Effector memory CD8-positive, alpha-beta T cell (primary cell): ENCODE measurements around the gene NOL4.
"Not testable (repeated sequence)": the region's sequence is repeated elsewhere in the genome, so short reads cannot be mapped to it uniquely, and the experiment has no call there.

Experiments used
- ATAC-seq: fragments of 150-1000 bp; cut with Tn5 transposase; replicated peaks from 2 replicates; pipeline ENCODE4 v1.10.0; 2021; ENCODE audit warnings: mild to moderate bottlenecking, moderate library complexity
- DNase-seq, 3 experiments: peaks; one replicate each; pipeline ENCODE4 v3.0.0; 2021
- H3K27ac Mint-ChIP-seq, 2 donors: one replicate each; pipeline ENCODE4 v1.8.0; 2022; ENCODE audit warnings: mild to moderate bottlenecking in 2 of 2, mixed read lengths in 2 of 2, moderate library complexity in 2 of 2
- H3K27me3 Mint-ChIP-seq, 2 donors: one replicate each; pipeline ENCODE4 v1.8.0; 2022; ENCODE audit warnings: mixed read lengths in 2 of 2
- H3K36me3 Mint-ChIP-seq: one replicate; pipeline ENCODE4 v1.8.0; 2022; ENCODE audit warnings: mild to moderate bottlenecking, moderate library complexity, mixed read lengths; ENCODE audit not compliant: insufficient read depth
- H3K4me1 Mint-ChIP-seq, 2 donors: one replicate each; pipeline ENCODE4 v1.8.0; 2022; ENCODE audit warnings: low read depth in 2 of 2, mixed read lengths in 2 of 2
- H3K4me3 Mint-ChIP-seq, 2 donors: one replicate each; pipeline ENCODE4 v1.8.0; 2022; ENCODE audit warnings: mild to moderate bottlenecking in 2 of 2, mixed read lengths in 2 of 2, moderate library complexity in 2 of 2
- H3K9me3 Mint-ChIP-seq, 2 donors: one replicate each; pipeline ENCODE4 v1.8.0; 2022; ENCODE audit warnings: mixed read lengths in 2 of 2
- total RNA-seq, 9 experiments: gene quantifications; one replicate each; lab custom pipeline; 2026; lab: John Stamatoyannopoulos, UW

NOL4 gene, protein sequence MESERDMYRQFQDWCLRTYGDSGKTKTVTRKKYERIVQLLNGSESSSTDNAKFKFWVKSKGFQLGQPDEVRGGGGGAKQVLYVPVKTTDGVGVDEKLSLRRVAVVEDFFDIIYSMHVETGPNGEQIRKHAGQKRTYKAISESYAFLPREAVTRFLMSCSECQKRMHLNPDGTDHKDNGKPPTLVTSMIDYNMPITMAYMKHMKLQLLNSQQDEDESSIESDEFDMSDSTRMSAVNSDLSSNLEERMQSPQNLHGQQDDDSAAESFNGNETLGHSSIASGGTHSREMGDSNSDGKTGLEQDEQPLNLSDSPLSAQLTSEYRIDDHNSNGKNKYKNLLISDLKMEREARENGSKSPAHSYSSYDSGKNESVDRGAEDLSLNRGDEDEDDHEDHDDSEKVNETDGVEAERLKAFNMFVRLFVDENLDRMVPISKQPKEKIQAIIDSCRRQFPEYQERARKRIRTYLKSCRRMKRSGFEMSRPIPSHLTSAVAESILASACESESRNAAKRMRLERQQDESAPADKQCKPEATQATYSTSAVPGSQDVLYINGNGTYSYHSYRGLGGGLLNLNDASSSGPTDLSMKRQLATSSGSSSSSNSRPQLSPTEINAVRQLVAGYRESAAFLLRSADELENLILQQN
- total RNA-seq, result 0 to 0.18 (median 0) reads per million in 9 experiments

DNA sequence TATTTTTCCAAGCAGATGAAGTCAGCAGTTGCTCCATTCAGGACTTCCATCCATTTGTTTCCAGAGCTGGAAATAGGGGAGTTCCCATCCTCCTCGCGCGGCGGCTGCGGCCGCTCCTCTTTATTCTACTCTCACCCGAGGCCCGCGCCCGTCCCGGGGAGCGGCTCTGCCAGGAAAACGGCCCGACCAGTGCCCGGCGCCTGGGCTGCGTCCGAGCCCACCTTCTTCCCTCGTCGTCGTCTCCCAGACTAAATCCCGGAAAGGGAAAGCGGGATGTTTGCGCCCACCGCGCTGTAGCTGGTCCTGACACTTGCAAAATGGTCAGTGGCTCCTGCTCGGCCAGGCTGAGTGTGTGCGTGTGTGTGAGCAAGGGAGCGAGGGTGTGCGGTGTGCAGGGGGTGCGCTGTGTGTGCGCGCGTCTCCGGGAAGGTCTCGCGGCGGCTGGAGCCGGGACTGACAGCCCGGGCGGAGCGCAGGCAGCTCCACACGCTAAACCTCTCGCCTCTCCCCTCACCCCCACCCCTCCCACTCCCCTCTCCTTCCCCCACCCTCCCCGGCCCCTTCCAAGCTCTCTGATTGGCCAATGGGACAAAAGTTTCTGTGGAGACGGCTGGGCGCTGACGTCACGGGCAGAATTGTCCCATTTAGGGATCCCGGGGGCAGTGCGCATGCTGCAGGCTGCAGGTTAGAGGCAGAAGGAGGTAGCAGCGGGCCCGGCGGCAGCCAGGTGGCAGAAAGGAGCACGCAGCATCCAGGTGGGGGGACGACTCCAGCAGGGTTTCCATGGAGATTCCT is at the start of gene NOL4:
NOL4 (minus strand) TSS at position 491 of the 795 bp plus-strand sequence. CDS start 1,660 bp downstream, outside the sequence.
- Mint-ChIP-seq H3K9me3 (peaks cover 0 to 7% of the 10 kb centered on the region in 2 donors), H3K36me3 (no peaks in the 10 kb centered on the region), H3K4me1 (no peaks in the 10 kb centered on the region), H3K4me3 (no peak within 1 kb of the TSS), H3K27me3 (peaks cover 0 to 20% of the 10 kb centered on the region in 2 donors), H3K27ac (no peak within 1 kb of the TSS)
- no peak for ATAC-seq
- no peak for DNase-seq

GRCh38 chr18:34266029-34266428 is 41.3 kb upstream of the NOL4 start:
- H3K27me3 Mint-ChIP-seq, H3K36me3 Mint-ChIP-seq, DNase-seq, H3K4me3 Mint-ChIP-seq, H3K27ac Mint-ChIP-seq, H3K4me1 Mint-ChIP-seq, ATAC-seq: not testable (repeated sequence)
- H3K9me3 Mint-ChIP-seq, result peaks cover 10 to 17% of the 10 kb centered on the region in 2 donors

DNA sequence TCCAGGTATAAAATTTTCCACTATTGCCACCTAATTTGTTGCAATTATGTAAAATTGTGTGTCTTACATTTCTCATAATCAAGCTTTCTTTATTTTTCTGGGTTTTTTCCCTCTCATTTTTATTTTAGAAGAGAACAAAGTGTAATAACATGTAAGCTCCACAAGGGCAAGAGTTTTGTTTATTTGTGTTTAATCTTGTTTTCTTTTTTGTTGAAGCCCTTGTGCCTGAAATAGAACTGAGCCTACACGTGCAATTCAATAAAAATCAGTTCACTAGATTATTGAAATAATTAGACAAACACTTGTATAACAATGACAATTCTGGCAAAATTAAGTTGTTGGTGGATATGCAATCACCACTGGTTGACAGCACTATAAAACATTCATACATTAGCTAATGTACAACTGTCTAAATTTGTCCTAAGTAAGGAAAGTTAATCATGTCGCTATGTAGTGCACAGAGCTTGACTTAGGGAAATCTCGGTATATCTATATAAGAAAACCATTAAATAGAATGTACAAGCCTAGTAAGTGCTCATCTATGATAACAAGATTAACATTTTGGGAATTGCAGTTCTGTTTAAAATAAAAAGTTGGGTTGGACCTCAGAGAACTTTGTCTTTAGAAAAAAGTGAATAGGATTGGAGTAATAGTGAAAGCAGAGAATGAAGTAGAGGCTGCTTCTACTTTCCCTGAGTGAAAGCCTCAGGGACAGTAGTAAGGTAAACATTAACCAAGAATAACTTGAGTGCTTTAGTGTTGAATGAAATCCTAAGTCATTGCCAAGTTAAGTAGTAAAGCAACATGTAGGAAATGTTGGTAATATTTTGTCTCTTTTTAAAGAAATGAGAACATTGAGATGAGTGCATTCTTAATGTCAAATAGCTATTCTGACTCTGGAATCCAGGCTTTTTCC is 37.4 kb upstream of the NOL4 start:
- peaks cover 7 to 20% of the 10 kb centered on the region in 2 donors for H3K9me3 Mint-ChIP-seq
- no peaks in the 10 kb centered on the region for H3K4me1 Mint-ChIP-seq
- no peak overlapping the region for H3K27ac Mint-ChIP-seq
- no peak overlapping the region for H3K4me3 Mint-ChIP-seq
- no peak for DNase-seq
- H3K27me3 Mint-ChIP-seq, result no peaks in the 10 kb centered on the region
- no peaks in the 10 kb centered on the region for H3K36me3 Mint-ChIP-seq
- ATAC-seq, result no peak

GRCh38 chr18:34258176-34258575 is 33.5 kb upstream of the NOL4 start:
- DNase-seq (no peak), ATAC-seq (no peak)
- peaks cover under 1 to 9% of the 10 kb centered on the region in 2 donors for H3K9me3 Mint-ChIP-seq
- H3K4me1 Mint-ChIP-seq, result no peaks in the 10 kb centered on the region
- H3K4me3 Mint-ChIP-seq, result no peak overlapping the region
- no peak overlapping the region for H3K27ac Mint-ChIP-seq
- H3K27me3 Mint-ChIP-seq, result no peaks in the 10 kb centered on the region
- no peaks in the 10 kb centered on the region for H3K36me3 Mint-ChIP-seq

GRCh38 chr18:34251919-34252318 is 27.2 kb upstream of the NOL4 start:
- no peak for DNase-seq
- H3K36me3 Mint-ChIP-seq, result no peaks in the 10 kb centered on the region
- H3K9me3 Mint-ChIP-seq, result peaks cover 10 to 20% of the 10 kb centered on the region in 2 donors
- H3K4me3 Mint-ChIP-seq, result no peak overlapping the region
- no peaks in the 10 kb centered on the region for H3K27me3 Mint-ChIP-seq
- H3K27ac Mint-ChIP-seq, result no peak overlapping the region
- ATAC-seq, result no peak
- H3K4me1 Mint-ChIP-seq, result no peaks in the 10 kb centered on the region

DNA sequence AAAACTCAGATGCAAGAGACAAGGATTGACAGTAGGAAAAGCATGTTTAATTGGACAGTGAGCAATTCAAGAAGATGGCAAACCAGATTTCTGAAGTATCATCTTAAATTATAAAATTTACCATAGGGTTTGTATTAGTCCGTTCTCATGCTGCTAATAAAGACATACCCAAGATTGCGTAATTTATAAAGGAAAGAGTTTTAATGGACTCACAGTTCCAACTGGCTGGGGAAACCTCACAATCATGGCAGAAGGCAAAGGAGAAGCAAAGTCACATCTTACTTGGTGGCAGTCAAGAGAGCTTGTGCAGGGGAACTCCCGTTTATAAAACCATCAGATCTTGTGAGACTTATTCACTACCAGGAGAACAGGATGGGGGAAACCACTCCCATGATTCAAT is 24.0 kb upstream of the NOL4 start:
- Mint-ChIP-seq H3K36me3 (no peaks in the 10 kb centered on the region), H3K27me3 (no peaks in the 10 kb centered on the region), H3K27ac (no peak overlapping the region), H3K9me3 (peaks cover 18 to 32% of the 10 kb centered on the region in 2 donors), H3K4me3 (no peak overlapping the region), H3K4me1 (no peaks in the 10 kb centered on the region)
- ATAC-seq, result no peak
- DNase-seq, result no peak

GRCh38 chr18:34242739-34243138 is 18.0 kb upstream of the NOL4 start:
- ATAC-seq (no peak), DNase-seq (no peak)
- Mint-ChIP-seq H3K27ac (no peak overlapping the region), H3K9me3 (peaks cover 8 to 26% of the 10 kb centered on the region in 2 donors), H3K4me3 (no peak overlapping the region), H3K27me3 (no peaks in the 10 kb centered on the region), H3K4me1 (no peaks in the 10 kb centered on the region), H3K36me3 (no peaks in the 10 kb centered on the region)

GRCh38 chr18:34233781-34234388 is 9.2 kb upstream of the NOL4 start:
- H3K4me1 Mint-ChIP-seq, H3K27ac Mint-ChIP-seq, H3K36me3 Mint-ChIP-seq, ATAC-seq, H3K27me3 Mint-ChIP-seq, H3K4me3 Mint-ChIP-seq, H3K9me3 Mint-ChIP-seq, DNase-seq: not testable (repeated sequence)

DNA sequence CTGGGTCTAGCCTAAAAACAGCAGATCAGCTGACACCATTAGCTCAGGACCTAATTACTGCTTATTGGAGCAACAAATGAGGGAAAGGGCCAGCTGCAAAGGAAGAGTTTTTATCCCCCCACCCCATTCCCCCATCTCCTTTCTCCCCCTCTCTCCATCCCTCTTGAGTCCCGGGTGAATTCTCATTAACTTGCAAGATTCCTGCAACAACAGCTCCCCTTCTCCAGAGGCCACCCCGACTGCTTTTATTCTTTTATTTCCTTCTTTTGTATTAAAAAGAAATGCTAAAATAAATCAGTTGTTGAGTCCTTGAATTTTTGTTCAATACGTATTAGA is 473 bp upstream of the NOL4 start:
- H3K4me3 Mint-ChIP-seq, result no peak overlapping the region
- H3K9me3 Mint-ChIP-seq, result peaks cover 0 to 6% of the 10 kb centered on the region in 2 donors
- DNase-seq, result no peak
- no peaks in the 10 kb centered on the region for H3K36me3 Mint-ChIP-seq
- no peak for ATAC-seq
- H3K4me1 Mint-ChIP-seq, result no peaks in the 10 kb centered on the region
- H3K27me3 Mint-ChIP-seq, result peaks cover 0 to 20% of the 10 kb centered on the region in 2 donors
- H3K27ac Mint-ChIP-seq, result no peak overlapping the region

- no peaks in the 10 kb centered on the region for H3K36me3 Mint-ChIP-seq
- peaks cover 0 to 7% of the 10 kb centered on the region in 2 donors for H3K9me3 Mint-ChIP-seq
- H3K4me3 Mint-ChIP-seq, result no peak overlapping the region
- H3K27ac Mint-ChIP-seq, result no peak overlapping the region
- H3K27me3 Mint-ChIP-seq, result peaks cover 0 to 20% of the 10 kb centered on the region in 2 donors
- no peak for DNase-seq
- ATAC-seq, result no peak
- H3K4me1 Mint-ChIP-seq, result no peaks in the 10 kb centered on the region
Observed at GRCh38 chr18:34223893-34224422, 755 bp downstream of the NOL4 start.

DNA sequence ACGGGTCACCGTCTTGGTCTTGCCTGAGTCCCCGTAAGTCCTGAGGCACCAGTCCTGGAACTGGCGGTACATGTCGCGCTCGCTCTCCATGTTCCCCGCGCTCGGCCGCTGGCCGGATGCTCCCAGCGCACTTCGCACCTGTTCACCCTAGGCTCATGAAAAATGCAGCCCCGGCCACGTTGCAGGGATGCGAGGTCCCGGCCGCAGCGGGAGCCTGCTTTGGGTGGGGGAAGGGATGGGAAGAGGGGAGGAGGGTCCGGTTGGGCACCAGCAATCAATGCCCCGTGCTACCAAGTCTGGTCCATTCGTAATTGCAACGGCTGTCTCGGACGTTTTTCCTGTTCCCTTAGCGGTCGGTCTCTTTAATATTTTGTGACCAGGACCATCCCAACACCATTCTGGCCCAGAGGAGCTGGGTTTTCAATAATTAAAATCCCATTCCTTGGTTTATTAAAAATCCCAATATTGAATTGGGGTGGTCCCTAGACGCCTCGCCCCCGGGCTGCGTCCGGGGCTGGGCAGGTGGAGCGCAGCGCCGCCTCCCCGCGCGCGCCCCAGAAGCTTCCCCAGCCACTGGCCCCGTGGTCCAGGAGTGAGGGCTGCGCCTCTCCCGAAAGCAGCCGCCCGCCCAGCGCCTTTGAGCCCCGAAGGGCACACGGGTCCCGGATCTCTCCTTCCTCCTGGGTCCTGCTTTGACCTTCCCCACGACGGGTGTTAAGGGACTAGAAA is 1.4 kb downstream of the NOL4 start:
- Mint-ChIP-seq H3K9me3 (peaks cover 0 to 4% of the 10 kb centered on the region in 2 donors), H3K4me3 (no peak overlapping the region), H3K27ac (no peak overlapping the region), H3K27me3 (peaks cover 0 to 20% of the 10 kb centered on the region in 2 donors), H3K36me3 (no peaks in the 10 kb centered on the region), H3K4me1 (no peaks in the 10 kb centered on the region)
- DNase-seq, result no peak
- ATAC-seq, result no peak
